Endothelial cell (in vitro differentiated cells): Measurements from ENCODE around the gene HPN. TPM values are rescaled to one million over a fixed set of nuclear protein-coding genes. Genes with fewer than 3 reads are reported as not detected.
"Not testable (repeated sequence)": the region's sequence is repeated elsewhere in the genome, so short reads cannot be mapped to it uniquely, and the experiment has no call there.

Experiments used
- DNase-seq: peaks from one replicate; pipeline ENCODE4 v3.0.0; 2021; ENCODE audit warnings: low spot score
- H3K27ac Mint-ChIP-seq: one replicate; pipeline ENCODE4 v1.8.0; 2021; ENCODE audit warnings: mixed read lengths, inconsistent platforms; ENCODE audit not compliant: unreplicated experiment
- H3K27me3 Mint-ChIP-seq: one replicate; pipeline ENCODE4 v1.8.0; 2021; ENCODE audit warnings: mild to moderate bottlenecking, moderate library complexity, mixed read lengths, inconsistent platforms; ENCODE audit not compliant: unreplicated experiment
- H3K36me3 Mint-ChIP-seq: one replicate; pipeline ENCODE4 v1.8.0; 2021; ENCODE audit warnings: mild to moderate bottlenecking, low read depth, mixed read lengths, inconsistent platforms; ENCODE audit not compliant: unreplicated experiment
- H3K4me1 Mint-ChIP-seq: one replicate; pipeline ENCODE4 v1.8.0; 2021; ENCODE audit warnings: mild to moderate bottlenecking, mixed read lengths, inconsistent platforms; ENCODE audit not compliant: unreplicated experiment
- H3K4me3 Mint-ChIP-seq: one replicate; pipeline ENCODE4 v1.8.0; 2021; ENCODE audit warnings: mild to moderate bottlenecking, mixed read lengths, inconsistent platforms; ENCODE audit not compliant: unreplicated experiment
- H3K9me3 Mint-ChIP-seq: one replicate; pipeline ENCODE4 v1.8.0; 2021; ENCODE audit warnings: mixed read lengths, inconsistent platforms; ENCODE audit not compliant: unreplicated experiment
- total RNA-seq: library from RNA; stranded (reverse); fragmentation: NEBNext Ultra II Directional; extraction: Animal tissue kit (Norgen Biotek cat#: 25700); gene quantifications from one replicate; pipeline ENCODE4 v1.2.1, GENCODE V29; 2021; ENCODE audit not compliant: unreplicated experiment
- TF ChIP-seq, protein P1 (sequence below): fragments of 200-600 bp; sonication (generic); IDR thresholded peaks from one replicate; pipeline ENCODE4 v1.5.0; 2021; ENCODE audit warnings: antibody characterized with exemption; ENCODE audit not compliant: unreplicated experiment

The HPN gene
- total RNA-seq, 1 donor from 2014 or later, result 1.3 TPM

DNA sequence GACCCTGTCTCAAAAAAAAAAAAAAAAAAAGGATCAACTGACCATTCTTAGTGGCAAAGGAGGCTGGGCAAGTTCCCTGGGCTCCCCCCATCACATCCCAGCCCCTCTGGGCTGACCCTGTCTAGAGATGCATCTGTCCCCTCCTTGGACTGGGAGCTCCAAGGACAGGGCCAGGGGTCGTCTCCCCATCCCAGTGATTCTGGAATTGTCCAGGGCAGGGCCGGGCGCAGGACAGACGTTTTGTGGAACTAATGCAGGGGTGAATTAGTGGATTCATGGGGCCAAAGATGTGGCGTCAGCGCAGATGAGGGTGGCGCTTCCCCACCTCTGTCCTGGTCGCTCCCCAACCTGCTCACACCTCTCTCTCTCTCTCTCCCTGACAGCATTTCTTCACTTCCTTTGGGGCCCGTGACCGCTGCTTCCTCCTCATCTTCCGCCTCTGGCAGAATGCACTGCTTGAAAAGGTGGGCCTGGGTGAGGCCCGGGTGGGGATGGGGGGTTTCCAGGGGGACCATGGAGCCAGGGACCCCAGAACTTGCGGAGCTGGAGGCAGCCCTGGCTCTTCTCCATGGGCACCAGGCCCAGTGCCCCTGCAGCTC is 30.3 kb upstream of the HPN start:
- Mint-ChIP-seq H3K27ac (no peak overlapping the region), H3K27me3 (peaks cover 8% of the 10 kb centered on the region), H3K9me3 (no peaks in the 10 kb centered on the region), H3K4me1 (peaks cover 14% of the 10 kb centered on the region), H3K4me3 (no peak overlapping the region), H3K36me3 (peaks cover 48% of the 10 kb centered on the region)
- no peak for DNase-seq
- TF ChIP-seq, protein P1, sequence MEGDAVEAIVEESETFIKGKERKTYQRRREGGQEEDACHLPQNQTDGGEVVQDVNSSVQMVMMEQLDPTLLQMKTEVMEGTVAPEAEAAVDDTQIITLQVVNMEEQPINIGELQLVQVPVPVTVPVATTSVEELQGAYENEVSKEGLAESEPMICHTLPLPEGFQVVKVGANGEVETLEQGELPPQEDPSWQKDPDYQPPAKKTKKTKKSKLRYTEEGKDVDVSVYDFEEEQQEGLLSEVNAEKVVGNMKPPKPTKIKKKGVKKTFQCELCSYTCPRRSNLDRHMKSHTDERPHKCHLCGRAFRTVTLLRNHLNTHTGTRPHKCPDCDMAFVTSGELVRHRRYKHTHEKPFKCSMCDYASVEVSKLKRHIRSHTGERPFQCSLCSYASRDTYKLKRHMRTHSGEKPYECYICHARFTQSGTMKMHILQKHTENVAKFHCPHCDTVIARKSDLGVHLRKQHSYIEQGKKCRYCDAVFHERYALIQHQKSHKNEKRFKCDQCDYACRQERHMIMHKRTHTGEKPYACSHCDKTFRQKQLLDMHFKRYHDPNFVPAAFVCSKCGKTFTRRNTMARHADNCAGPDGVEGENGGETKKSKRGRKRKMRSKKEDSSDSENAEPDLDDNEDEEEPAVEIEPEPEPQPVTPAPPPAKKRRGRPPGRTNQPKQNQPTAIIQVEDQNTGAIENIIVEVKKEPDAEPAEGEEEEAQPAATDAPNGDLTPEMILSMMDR, result no peak

DNA sequence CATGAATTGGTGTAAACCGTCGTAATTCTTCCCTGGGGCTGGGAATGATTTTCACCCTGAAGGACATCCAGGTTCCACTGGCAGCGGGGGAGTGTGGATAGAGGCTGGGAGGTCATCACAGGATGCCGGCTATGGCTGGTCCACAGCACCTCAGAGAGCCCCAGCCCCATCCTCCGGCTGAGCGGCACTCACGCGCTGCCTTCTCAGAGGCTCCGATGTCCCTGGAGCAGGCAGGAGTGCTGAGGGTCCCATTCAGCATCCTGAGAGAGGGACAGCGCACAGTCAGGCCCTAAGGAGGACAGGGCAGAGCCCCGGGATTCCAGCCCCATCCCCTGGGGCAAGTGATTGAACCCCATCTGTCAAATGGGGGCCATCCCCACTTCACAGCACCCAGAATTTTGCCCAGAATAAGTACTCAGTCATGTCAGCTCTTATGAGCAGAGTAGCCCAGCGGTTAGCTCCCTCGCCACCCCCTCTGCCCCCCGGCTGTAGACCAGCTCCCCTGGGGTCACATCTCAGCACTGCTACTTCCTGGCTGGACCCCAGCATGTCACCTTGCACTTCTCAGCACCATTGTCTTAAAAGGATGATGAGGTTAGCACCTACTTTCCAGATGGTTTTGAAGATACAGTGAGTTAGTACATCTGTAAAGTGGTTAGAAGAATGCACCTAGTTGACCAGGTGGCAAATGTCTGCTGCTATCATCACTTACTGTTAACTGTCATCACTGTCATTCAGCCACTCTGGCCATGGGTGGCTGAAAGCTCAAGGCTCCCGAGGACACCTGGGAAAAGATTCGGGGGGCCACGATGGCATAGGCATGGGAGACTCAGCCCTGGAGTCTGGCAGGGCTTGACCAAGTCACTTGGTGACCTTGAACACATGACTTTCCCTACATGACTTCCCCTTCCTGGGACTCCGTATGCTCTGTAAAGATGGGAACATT is 29.5 kb upstream of the HPN start:
- peaks cover 7% of the 10 kb centered on the region for H3K27me3 Mint-ChIP-seq
- peaks cover 40% of the 10 kb centered on the region for H3K36me3 Mint-ChIP-seq
- H3K27ac Mint-ChIP-seq, result peak overlapping the region; percentile 40

DNA sequence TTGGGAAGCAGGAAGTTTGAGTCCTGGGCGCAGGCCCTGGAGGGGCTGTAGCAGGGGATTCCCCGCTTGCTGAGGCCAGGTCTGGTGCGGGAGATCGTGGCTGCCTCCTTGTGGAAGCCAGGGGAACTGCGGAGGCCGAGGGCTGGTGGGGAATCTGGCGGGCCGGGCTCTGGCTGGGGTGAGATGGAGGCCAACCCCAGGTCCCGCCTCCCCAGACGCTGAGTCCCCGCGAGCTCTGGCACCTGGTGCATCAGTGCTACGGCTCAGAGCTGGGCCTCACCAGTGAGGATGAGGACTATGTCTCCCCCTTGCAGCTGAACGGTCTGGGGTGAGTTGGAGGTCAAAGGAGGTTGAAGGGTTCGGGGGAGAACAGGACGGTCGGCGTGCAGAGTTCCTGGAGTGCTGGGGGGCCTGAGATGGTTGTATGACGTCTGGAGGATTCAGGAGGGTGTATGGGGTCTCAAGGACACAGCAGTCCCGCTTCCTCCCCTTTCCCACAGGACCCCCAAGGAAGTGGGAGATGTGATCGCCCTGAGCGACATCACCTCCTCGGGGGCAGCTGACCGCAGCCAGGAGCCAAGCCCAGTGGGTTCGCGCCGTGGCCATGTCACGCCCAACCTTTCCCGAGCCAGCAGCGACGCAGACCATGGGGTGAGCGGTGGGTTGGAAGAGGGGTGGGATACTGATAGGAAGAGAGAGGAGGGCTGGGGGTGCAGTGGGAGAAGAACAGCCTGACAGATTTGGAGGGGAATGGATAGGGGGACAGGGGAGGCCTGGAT is 28.3 kb upstream of the HPN start:
- H3K9me3 Mint-ChIP-seq, result no peaks in the 10 kb centered on the region
- TF ChIP-seq, protein P1, result peak; percentile 94
- H3K36me3 Mint-ChIP-seq, result peaks cover 51% of the 10 kb centered on the region
- peaks cover 14% of the 10 kb centered on the region for H3K4me1 Mint-ChIP-seq
- H3K27ac Mint-ChIP-seq, result no peak overlapping the region
- DNase-seq, result peak; percentile 80
- H3K27me3 Mint-ChIP-seq, result peaks cover 12% of the 10 kb centered on the region
- peak overlapping the region; percentile 63 for H3K4me3 Mint-ChIP-seq

More for the DNA sequence above, 29.5 kb upstream of the HPN start:
- peak overlapping the region; percentile 56 for H3K4me3 Mint-ChIP-seq
- no peaks in the 10 kb centered on the region for H3K9me3 Mint-ChIP-seq
- H3K4me1 Mint-ChIP-seq, result peaks cover 14% of the 10 kb centered on the region
- TF ChIP-seq, protein P1, result no peak
- no peak for DNase-seq

DNA sequence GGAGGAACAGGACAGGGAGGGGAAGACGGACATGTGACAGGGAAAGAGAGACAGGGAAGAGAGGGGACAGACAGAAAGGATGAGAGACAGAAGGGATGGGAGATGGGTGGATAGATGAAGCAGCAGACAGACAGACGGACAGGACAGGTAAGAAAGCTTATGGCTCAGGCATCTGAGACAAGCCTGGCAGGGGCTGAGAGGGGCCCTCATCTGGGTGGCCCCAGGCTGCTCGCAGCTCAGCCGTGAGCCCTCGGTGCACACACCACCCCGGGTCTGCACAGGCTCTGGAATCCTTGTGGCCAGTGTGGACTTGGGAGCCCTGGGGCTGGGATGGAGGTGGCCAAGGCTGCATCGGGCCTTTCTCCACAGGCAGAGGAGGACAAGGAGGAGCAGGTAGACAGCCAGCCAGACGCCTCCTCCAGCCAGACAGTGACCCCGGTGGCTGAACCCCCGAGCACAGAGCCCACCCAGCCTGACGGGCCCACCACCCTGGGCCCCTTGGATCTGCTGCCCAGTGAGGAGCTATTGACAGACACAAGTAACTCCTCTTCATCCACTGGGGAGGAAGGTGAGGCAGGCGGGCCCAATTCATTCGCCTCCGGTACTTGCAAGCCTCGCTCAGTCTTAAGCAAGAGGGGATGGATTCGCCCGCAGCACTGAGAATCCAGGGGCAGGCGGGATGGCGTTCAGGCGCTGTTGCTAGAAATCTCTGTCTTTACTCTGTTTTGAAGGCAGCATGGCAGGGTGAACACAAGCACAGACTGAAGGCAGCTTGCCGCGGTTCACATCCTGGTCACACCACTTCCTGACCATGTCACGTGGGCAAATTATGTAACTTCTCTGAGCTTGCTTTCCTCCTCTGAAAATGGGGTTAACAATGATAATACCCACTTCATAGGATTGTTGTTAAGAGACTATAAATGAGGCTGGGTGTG is 27.4 kb upstream of the HPN start:
- Mint-ChIP-seq H3K9me3 (no peaks in the 10 kb centered on the region), H3K27me3 (peaks cover 16% of the 10 kb centered on the region), H3K4me3 (peak overlapping the region; percentile 76), H3K36me3 (peaks cover 56% of the 10 kb centered on the region), H3K27ac (peak overlapping the region; percentile 52), H3K4me1 (peaks cover 14% of the 10 kb centered on the region)
- TF ChIP-seq, protein P1, result no peak
- no peak for DNase-seq

DNA sequence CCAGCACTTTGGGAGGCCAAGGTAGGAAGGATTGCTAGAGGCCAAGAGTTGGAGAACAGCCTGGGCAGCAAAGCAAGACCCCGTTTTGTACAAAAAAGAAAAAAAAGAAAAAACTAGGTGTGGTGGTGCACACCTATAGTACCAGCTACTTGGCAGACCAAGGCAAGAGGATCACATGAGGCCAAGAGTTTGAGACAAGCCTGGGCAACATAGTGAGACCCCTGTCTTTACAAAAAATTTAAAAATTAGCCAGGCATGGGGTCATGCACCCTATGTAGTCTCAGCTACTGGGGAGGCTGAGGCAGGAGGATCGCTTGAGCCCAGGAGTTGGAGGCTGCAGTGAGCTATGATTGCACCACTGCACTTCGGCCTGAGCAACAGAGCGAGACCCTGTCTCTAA is 26.7 kb upstream of the HPN start:
- peak overlapping the region; percentile 52 for H3K27ac Mint-ChIP-seq
- H3K36me3 Mint-ChIP-seq, result peaks cover 60% of the 10 kb centered on the region
- DNase-seq, H3K9me3 Mint-ChIP-seq: not testable (repeated sequence)
- H3K4me1 Mint-ChIP-seq, result peaks cover 14% of the 10 kb centered on the region
- peak overlapping the region; percentile 76 for H3K4me3 Mint-ChIP-seq
- peaks cover 20% of the 10 kb centered on the region for H3K27me3 Mint-ChIP-seq
